ENCODE measurements around the gene CLCA1. TPM values are rescaled to one million over a fixed set of nuclear protein-coding genes. Genes with fewer than 3 reads are reported as not detected.
"Not testable (repeated sequence)": the region's sequence is repeated elsewhere in the genome, so short reads cannot be mapped to it uniquely, and the experiment has no call there.

Gene CLCA1
- total RNA-seq, 2 donors from 2014 or later: not detected

GRCh38 chr1:86487131-86487810 lies 18.5 kb downstream of the CLCA1 start:
- DNase-seq (ENCODE audit: low spot score in 2 of 2) (no peak), ATAC-seq (peak in 1 of 2 donors; percentile 13)
- no peaks in the 10 kb centered on the region for H3K9me3 Mint-ChIP-seq

GRCh38 chr1:86487811-86488141 lies 19.0 kb downstream of the CLCA1 start:
- Mint-ChIP-seq H3K9me3 (no peaks in the 10 kb centered on the region), H3K27ac (no peak overlapping the region), H3K36me3 (no peaks in the 10 kb centered on the region)
- DNase-seq (ENCODE audit: low spot score in 2 of 2) (no peak), ATAC-seq (no peak)

More at GRCh38 chr1:86487131-86487810, 18.5 kb downstream of the CLCA1 start:
- Mint-ChIP-seq H3K36me3 (no peaks in the 10 kb centered on the region), H3K27ac (no peak overlapping the region)

GRCh38 chr1:86489242-86489878 lies 20.6 kb downstream of the CLCA1 start:
- DNase-seq (ENCODE audit: low spot score in 2 of 2) (no peak), ATAC-seq (no peak)
- Mint-ChIP-seq H3K9me3 (no peaks in the 10 kb centered on the region), H3K36me3 (no peaks in the 10 kb centered on the region), H3K27ac (no peak overlapping the region)

DNA sequence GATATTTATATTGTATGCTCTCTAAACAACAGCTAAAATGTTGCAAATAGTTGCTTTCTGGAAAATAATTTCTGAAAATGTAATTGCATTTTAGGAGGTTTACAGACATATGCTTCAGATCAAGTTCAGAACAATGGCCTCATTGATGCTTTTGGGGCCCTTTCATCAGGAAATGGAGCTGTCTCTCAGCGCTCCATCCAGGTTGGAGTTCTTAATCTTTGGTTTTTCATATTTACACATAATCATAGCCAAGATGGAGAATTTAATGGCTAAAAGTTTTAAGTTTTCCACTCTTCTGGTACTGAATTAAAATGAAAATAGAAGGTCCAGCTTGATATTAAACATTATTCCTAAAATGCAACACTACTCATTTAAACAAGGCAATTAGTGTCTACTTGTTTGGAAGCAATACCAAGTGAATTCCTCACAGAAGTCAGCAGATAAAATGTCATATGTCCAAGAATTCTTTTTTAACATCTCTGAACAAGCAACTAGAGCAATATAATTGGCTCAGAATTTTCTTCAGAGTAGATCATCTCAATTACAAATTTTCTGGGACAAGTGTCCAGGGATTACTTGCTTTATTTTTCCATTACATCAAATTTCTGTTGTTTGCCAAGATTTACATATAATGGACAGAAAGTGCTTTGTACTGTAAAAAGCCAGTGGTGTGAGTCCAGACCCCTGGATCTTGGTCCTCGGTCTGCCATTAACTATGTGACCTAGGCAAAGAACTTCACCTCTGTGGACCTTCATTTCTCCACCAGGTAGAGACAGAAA lies 22.6 kb downstream of the CLCA1 start:
- ATAC-seq: no peak
- Mint-ChIP-seq H3K36me3 (no peaks in the 10 kb centered on the region), H3K9me3 (no peaks in the 10 kb centered on the region), H3K27ac (no peak overlapping the region)
- no peak for DNase-seq (ENCODE audit: low spot score in 2 of 2)

DNA sequence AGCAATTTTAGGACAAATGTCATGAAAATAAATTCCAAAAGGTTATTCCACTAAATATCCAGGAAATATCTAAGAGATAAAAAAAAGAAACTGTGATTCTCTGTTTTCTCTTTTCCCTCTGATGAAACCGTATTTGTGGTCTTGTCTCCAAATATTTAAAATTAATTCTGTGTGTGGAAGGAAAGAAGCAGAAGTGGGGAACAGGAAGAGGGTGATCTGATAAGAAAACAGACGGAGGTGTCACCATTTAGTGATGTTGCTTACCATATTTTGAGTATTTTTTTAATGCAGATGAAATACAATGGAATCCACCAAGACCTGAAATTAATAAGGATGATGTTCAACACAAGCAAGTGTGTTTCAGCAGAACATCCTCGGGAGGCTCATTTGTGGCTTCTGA lies 29.6 kb downstream of the CLCA1 start:
- H3K27ac Mint-ChIP-seq: no peak overlapping the region
- ATAC-seq: no peak
- H3K36me3 Mint-ChIP-seq: no peaks in the 10 kb centered on the region
- no peaks in the 10 kb centered on the region for H3K9me3 Mint-ChIP-seq
- DNase-seq (ENCODE audit: low spot score in 2 of 2): no peak

- DNase-seq (ENCODE audit: low spot score in 2 of 2) (no peak), ATAC-seq (peak; percentile 33 to 66)
- no peaks in the 10 kb centered on the region for H3K9me3 Mint-ChIP-seq
- no peaks in the 10 kb centered on the region for H3K36me3 Mint-ChIP-seq
- H3K27ac Mint-ChIP-seq: no peak overlapping the region
Measured at GRCh38 chr1:86499987-86500593, 31.4 kb downstream of the CLCA1 start.

DNA sequence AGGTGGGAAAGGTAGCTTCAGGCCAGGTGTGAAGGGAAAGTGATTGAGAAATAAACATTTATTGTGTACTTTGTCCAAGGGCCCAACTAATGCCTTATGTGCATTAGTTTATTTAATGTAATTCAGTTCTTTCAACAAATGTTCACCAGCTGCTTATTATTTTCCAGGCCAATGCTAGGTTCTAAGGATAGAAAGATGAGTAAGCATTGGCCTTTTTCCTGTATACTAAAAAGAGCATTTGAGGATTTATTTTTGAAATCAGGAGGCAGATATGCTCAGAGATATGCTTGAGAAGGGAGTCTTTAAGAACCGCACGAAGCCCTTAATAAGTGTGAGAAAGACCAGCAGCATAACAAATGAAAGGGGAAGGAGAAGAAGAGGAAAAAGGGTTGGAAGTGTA lies 32.0 kb downstream of the CLCA1 start:
- DNase-seq (ENCODE audit: low spot score in 2 of 2): no peak
- no peaks in the 10 kb centered on the region for H3K36me3 Mint-ChIP-seq
- ATAC-seq: no peak
- no peaks in the 10 kb centered on the region for H3K9me3 Mint-ChIP-seq
- no peak overlapping the region for H3K27ac Mint-ChIP-seq

DNA sequence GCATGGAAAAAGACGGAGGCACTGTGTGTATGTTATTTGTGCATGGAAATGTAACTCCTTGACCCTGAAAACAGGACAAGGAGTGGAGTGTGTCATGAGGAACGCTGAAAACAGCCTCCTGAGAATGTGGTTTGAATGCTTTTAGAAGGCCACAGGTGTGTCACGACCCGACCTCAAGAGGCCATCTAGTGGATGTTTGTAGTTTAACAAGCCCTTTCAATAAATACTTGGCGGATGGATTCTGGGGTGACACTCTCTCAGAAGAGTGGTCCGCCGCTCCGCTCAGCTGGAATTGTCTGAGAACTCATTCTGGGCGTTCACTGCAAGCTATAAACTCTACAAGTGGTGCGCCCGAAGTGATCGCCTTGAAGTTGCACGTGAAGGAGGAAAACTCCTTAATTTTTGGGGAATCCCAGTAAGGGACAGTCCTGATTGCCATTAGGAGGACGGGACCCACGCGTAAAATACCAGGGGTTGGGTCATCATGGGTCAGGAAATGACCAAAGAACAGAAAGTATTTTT lies 33.5 kb downstream of the CLCA1 start:
- H3K27ac Mint-ChIP-seq; DNase-seq (ENCODE audit: low spot score in 2 of 2); H3K36me3 Mint-ChIP-seq; H3K9me3 Mint-ChIP-seq: not testable (repeated sequence)
- ATAC-seq: peak; percentile 71 to 76

DNA sequence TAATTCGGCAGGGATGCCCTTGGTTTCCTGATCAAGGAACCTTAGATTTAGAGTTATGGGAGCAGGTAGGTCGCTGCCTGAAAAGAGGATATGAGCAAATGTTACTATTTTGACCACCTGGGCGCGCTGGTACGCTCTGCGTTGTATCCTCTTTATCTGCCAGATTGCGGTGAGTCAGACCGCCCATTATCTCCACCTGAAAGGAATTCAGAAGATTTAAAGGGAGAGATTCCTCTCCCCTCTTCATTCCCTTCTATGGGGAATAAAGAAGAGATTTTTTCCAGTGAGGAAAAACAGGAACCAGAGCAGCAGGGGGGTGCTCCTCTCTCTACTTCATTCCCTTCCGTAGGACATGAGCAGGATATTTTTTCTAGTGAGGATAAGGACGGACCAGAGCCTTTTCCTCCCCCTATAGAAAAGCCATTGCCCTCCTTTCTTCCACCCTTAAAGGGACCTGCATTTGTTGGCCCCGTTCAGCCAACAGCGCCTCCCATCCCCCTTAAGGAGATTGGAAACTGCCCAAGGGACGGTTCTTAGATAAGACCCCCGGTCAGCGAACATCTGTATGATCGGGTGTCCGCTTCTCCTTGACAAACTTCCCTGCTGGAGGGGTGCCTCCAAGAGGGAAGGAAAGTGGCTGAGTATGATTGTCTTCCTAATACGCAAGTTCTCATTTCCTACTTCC lies 34.1 kb downstream of the CLCA1 start:
- H3K9me3 Mint-ChIP-seq: no peaks in the 10 kb centered on the region
- ATAC-seq (peak in 1 of 2 donors; percentile 53), DNase-seq (ENCODE audit: low spot score in 2 of 2) (no peak)
- H3K36me3 Mint-ChIP-seq: no peaks in the 10 kb centered on the region
- H3K27ac Mint-ChIP-seq: no peak overlapping the region

DNA sequence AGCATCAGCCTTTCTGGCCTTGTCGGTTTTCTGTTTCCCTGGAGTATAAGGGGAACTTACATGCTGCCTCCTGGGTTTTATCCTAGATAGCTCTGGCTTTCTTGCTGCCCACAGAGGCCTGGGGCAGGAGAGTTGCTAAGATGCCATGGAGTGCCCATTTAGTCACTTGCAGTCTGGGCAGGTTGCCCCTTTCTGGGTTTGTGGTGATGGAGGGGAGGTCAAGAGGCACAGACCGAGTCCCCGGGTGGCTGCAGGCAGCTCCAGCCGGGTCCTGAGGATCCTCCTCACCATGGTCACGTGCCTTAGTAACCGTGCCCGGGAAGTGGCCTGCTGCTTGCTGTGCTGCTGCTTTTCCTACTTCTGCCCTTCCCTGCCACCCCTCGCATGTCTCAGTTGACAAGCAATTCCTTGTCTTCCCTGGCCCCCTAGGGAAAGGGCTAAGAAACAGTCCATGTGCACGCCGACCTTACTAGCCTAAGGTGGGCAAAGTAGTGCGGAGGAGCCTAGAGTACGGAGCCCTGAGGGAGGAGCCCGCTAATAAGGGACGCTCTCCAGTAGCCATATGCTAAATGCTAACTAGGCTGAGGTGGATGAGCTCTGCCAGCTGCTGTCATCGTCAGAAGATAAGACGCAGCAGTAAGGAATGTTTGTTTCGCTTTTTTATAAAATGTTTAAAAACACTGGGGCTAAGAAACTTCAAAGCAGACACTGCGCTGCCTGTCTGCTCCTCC lies 34.8 kb downstream of the CLCA1 start:
- no peaks in the 10 kb centered on the region for H3K36me3 Mint-ChIP-seq
- ATAC-seq (no peak), DNase-seq (ENCODE audit: low spot score in 2 of 2) (no peak)
- no peaks in the 10 kb centered on the region for H3K9me3 Mint-ChIP-seq
- H3K27ac Mint-ChIP-seq: no peak overlapping the region

DNA sequence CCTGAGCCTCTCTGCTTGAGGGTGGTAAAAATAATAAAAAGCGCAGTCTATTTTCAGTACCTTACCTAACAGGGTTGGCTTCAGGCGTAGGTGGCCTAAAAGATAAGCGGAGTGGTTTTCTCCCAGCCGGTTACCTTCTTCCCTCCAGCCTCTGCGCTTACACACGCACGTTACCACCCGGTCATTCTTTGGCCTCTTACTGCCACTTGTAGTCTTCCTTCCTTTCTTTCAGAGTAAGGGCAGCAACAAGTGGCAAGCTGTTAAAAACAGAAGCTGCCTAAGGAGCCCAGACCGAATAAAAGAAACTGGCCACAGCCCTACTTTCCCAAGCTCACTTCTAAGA lies 35.4 kb downstream of the CLCA1 start:
- H3K9me3 Mint-ChIP-seq: no peaks in the 10 kb centered on the region
- H3K36me3 Mint-ChIP-seq: no peaks in the 10 kb centered on the region
- ATAC-seq (no peak), DNase-seq (ENCODE audit: low spot score in 2 of 2) (no peak)
- no peak overlapping the region for H3K27ac Mint-ChIP-seq

GRCh38 chr1:86504895-86505563 lies 36.3 kb downstream of the CLCA1 start:
- DNase-seq (ENCODE audit: low spot score in 2 of 2): no peak
- no peak for ATAC-seq
- H3K27ac Mint-ChIP-seq: no peak overlapping the region
- H3K9me3 Mint-ChIP-seq: no peaks in the 10 kb centered on the region
- no peaks in the 10 kb centered on the region for H3K36me3 Mint-ChIP-seq

- Mint-ChIP-seq H3K36me3 (no peaks in the 10 kb centered on the region), H3K27ac (no peak overlapping the region), H3K9me3 (no peaks in the 10 kb centered on the region)
- ATAC-seq: no peak
- no peak for DNase-seq (ENCODE audit: low spot score in 2 of 2)
Measured at GRCh38 chr1:86505564-86505902, 36.8 kb downstream of the CLCA1 start.

GRCh38 chr1:86507935-86508582 lies 39.3 kb downstream of the CLCA1 start:
- no peaks in the 10 kb centered on the region for H3K9me3 Mint-ChIP-seq
- no peaks in the 10 kb centered on the region for H3K36me3 Mint-ChIP-seq
- ATAC-seq (no peak), DNase-seq (ENCODE audit: low spot score in 2 of 2) (no peak)
- H3K27ac Mint-ChIP-seq: no peak overlapping the region

GRCh38 chr1:86508583-86508969 lies 39.8 kb downstream of the CLCA1 start:
- H3K27ac Mint-ChIP-seq: no peak overlapping the region
- no peak for DNase-seq (ENCODE audit: low spot score in 2 of 2)
- no peaks in the 10 kb centered on the region for H3K9me3 Mint-ChIP-seq
- ATAC-seq: no peak
- H3K36me3 Mint-ChIP-seq: no peaks in the 10 kb centered on the region

Measured in activated naive CD4-positive, alpha-beta T cell treated with anti-CD3 and anti-CD28 coated beads, Interleukin-2, amount 50 U/mL, for 72 hours (primary cell).